Activated T-cell treated with anti-CD3 and anti-CD28 coated beads, Interleukin-2, amount 50 U/mL, for 1 hour (primary cell): ENCODE results near the gene CDH4.
"Not testable (repeated sequence)": the region's sequence is repeated elsewhere in the genome, so short reads cannot be mapped to it uniquely, and the experiment has no call there.

Experiments
- DNase-seq: peaks from one replicate; pipeline ENCODE4 v3.0.0-alpha.2; 2020

The CDH4 gene

GRCh38 chr20:61844621-61845020 is 592.6 kb downstream of the CDH4 start:
- DNase-seq, result no peak

- no peak for DNase-seq
These were observed 593.2 kb downstream of the CDH4 start for GRCh38 chr20:61845233-61845671.

- no peak for DNase-seq
These were observed 594.0 kb downstream of the CDH4 start for GRCh38 chr20:61846074-61846473.

- DNase-seq, result no peak
These were observed 594.8 kb downstream of the CDH4 start for GRCh38 chr20:61846741-61847419.

- DNase-seq, result no peak
These were observed 595.3 kb downstream of the CDH4 start for GRCh38 chr20:61847420-61847748.

- DNase-seq, result no peak
These were observed 595.9 kb downstream of the CDH4 start for GRCh38 chr20:61847986-61848385.

GRCh38 chr20:61848851-61849250 is 596.8 kb downstream of the CDH4 start:
- no peak for DNase-seq

- no peak for DNase-seq
These were observed 597.3 kb downstream of the CDH4 start for GRCh38 chr20:61849376-61849775.

GRCh38 chr20:61849822-61850221 is 597.8 kb downstream of the CDH4 start:
- DNase-seq, result no peak

GRCh38 chr20:61850457-61850856 is 598.4 kb downstream of the CDH4 start:
- no peak for DNase-seq

- DNase-seq, result no peak
These were observed 599.2 kb downstream of the CDH4 start for GRCh38 chr20:61850926-61851900.

- no peak for DNase-seq
These were observed 600.4 kb downstream of the CDH4 start for GRCh38 chr20:61852268-61853072.

- DNase-seq, result no peak
These were observed 601.3 kb downstream of the CDH4 start for GRCh38 chr20:61853073-61854005.

GRCh38 chr20:61854538-61854937 is 602.5 kb downstream of the CDH4 start:
- not testable (repeated sequence) for DNase-seq

- no peak for DNase-seq
These were observed 603.2 kb downstream of the CDH4 start for GRCh38 chr20:61855286-61855685.

- DNase-seq, result no peak
These were observed 604.8 kb downstream of the CDH4 start for GRCh38 chr20:61856626-61857413.

GRCh38 chr20:61857414-61857775 is 605.3 kb downstream of the CDH4 start:
- no peak for DNase-seq

- DNase-seq, result no peak
These were observed 605.8 kb downstream of the CDH4 start for GRCh38 chr20:61857884-61858283.

- no peak for DNase-seq
These were observed 607.7 kb downstream of the CDH4 start for GRCh38 chr20:61859767-61860166.

GRCh38 chr20:61860260-61860987 is 608.4 kb downstream of the CDH4 start:
- no peak for DNase-seq
